Breast epithelium (tissue), 4 donors: Measurements from ENCODE around the gene RHOT2. TPM values are rescaled to one million over a fixed set of nuclear protein-coding genes. Genes with fewer than 3 reads are reported as not detected.

Experiments used
- DNase-seq, 2 donors: peaks; one replicate each; pipeline ENCODE4 v3.0.0-alpha.2; 2019; ENCODE audit warnings: low spot score in 2 of 2
- H3K27ac ChIP-seq, 2 donors: fragments of 200-600 bp; sonication (generic) in 1 of 2; one replicate each; pipeline ENCODE4 v1.5.1; 2016 to 2019; ENCODE audit warnings: mild to moderate bottlenecking in 1 of 2
- H3K27me3 ChIP-seq, 2 donors: fragments of 200-600 bp; sonication (generic) in 1 of 2; one replicate each; pipeline versions ENCODE4 v1.5.1 to v1.6.0; 2017 to 2019; ENCODE audit warnings: control low read depth in 1 of 2, mild to moderate bottlenecking in 1 of 2
- H3K36me3 ChIP-seq: fragments of 200-600 bp; one replicate; pipeline ENCODE4 v1.5.1; 2019
- H3K4me1 ChIP-seq, 2 donors: fragments of 200-600 bp; sonication (generic); one replicate each; pipeline ENCODE4 v1.5.1; 2016 to 2019; ENCODE audit warnings: control low read depth in 1 of 2
- H3K4me3 ChIP-seq, 3 donors: fragments of 200-600 bp; sonication (generic); 1 replicate in 2 of 3; 2 replicates in 1 of 3; pipeline ENCODE4 v1.5.1; 2016 to 2019; ENCODE audit warnings: mild to moderate bottlenecking in 3 of 3, moderate library complexity in 2 of 3
- H3K9me3 ChIP-seq, 2 donors: fragments of 200-600 bp; sonication (generic) in 1 of 2; one replicate each; pipeline ENCODE4 v1.5.1; 2016 to 2019; ENCODE audit warnings: control low read depth in 1 of 2
- POLR2A ChIP-seq: fragments of 450-650 bp; IDR thresholded peaks from one replicate; pipeline ENCODE4 v1.6.1; 2016; ENCODE audit warnings: antibody characterized with exemption, mild to moderate bottlenecking, moderate library complexity
- POLR2AphosphoS5 ChIP-seq, 3 donors: sonication (generic); formaldehyde crosslinking; IDR thresholded peaks; one replicate each; pipeline ENCODE4 v1.6.1; 2017; ENCODE audit warnings: antibody characterized with exemption in 3 of 3
- intact Hi-C: fragments of 100-400 bp; cut with DNase I; formaldehyde crosslinking; loops from one replicate; pipeline ENCODE4 v1.15.1; 2023; ENCODE audit warnings: low total_unique reads
- total RNA-seq, 3 donors: library from RNA; depleted of rRNA; stranded (reverse); fragments of >200 nt; gene quantifications; one replicate each; pipeline ENCODE4 v1.1.0, GENCODE V29; 2016
- TF ChIP-seq, protein P1 (sequence below), 3 donors: fragments of 450-650 bp; IDR thresholded peaks; one replicate each; pipeline ENCODE4 v1.5.1; 2016 to 2017; ENCODE audit warnings: antibody characterized with exemption in 3 of 3, mild to moderate bottlenecking in 3 of 3, moderate library complexity in 3 of 3

The RHOT2 gene
- total RNA-seq, 3 donors from 2014 or later: 39.4 to 90.8 (median 66.9) TPM

DNA sequence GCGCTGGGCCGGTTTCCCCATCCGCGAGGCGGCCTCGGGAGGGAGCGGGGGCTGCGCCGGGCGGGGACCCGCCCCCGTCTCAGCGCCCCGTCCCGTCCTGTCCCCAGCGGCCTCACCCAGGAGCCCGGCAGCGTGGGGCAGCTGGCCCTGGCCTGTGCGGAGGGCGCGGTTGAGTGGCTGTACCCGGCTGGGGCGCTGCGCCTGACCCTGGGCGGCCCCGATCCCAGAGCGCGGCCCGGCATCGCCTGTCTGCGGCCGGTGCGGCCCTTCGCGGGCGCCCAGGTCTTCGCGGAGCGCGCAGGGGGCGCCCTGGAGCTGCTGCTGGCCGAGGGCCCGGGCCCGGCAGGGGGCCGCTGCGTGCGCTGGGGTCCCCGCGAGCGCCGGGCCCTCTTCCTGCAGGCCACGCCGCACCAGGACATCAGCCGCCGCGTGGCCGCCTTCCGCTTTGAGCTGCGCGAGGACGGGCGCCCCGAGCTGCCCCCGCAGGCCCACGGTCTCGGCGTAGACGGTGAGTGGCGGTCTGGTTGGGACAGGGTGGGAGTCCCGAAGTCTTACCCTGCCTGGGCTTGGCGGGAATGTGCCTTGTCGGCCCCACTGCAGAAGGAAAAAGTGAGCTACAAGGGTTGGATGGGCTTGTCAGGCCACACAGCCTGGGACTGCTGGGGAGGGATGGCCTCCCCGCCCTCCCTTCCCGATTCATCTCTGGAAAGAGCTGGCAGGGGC, 47.7 kb downstream of the RHOT2 start:
- TF ChIP-seq, protein P1, sequence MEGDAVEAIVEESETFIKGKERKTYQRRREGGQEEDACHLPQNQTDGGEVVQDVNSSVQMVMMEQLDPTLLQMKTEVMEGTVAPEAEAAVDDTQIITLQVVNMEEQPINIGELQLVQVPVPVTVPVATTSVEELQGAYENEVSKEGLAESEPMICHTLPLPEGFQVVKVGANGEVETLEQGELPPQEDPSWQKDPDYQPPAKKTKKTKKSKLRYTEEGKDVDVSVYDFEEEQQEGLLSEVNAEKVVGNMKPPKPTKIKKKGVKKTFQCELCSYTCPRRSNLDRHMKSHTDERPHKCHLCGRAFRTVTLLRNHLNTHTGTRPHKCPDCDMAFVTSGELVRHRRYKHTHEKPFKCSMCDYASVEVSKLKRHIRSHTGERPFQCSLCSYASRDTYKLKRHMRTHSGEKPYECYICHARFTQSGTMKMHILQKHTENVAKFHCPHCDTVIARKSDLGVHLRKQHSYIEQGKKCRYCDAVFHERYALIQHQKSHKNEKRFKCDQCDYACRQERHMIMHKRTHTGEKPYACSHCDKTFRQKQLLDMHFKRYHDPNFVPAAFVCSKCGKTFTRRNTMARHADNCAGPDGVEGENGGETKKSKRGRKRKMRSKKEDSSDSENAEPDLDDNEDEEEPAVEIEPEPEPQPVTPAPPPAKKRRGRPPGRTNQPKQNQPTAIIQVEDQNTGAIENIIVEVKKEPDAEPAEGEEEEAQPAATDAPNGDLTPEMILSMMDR (IDR thresholded peaks at IDR 0.05): no peak
- no peak for TF ChIP-seq POLR2AphosphoS5 (IDR thresholded peaks at IDR 0.05)
- TF ChIP-seq POLR2A: no peak
- no peak for DNase-seq
- no peak overlapping the region for H3K27ac ChIP-seq
- H3K9me3 ChIP-seq: no peaks in the 10 kb centered on the region
- intact Hi-C loops: loop anchor here (2.0 kb wide), 1 partner anchor 69 kb away; no protein-coding TSS in a partner anchor
- peaks cover 8 to 17% of the 10 kb centered on the region in 2 donors for H3K4me1 ChIP-seq
- peak overlapping the region; percentile 65 to 96 (median 72) for H3K4me3 ChIP-seq
- no peaks in the 10 kb centered on the region for H3K36me3 ChIP-seq
- peaks cover 6 to 15% of the 10 kb centered on the region in 2 donors for H3K27me3 ChIP-seq

DNA sequence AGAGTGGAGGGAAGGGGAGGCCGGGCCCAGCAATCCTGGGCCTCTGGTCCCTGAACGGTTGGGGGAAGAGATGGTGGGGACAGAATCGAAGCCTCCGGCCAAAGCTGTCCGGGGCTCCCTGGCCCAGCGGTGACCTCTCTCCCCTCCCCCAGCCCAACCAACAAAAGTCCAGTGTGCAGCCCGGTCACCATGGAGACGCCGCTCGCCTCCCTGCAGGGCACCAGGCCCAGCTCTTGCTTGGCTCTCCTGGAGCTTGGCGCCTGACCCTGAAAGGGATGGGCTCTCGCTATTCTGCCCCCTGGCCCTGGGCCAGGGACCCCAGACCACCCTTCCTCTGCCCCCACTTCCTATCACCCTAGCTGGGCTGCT, 48.3 kb downstream of the RHOT2 start:
- peaks cover 8 to 17% of the 10 kb centered on the region in 2 donors for H3K4me1 ChIP-seq
- peaks cover 3 to 9% of the 10 kb centered on the region in 2 donors for H3K27me3 ChIP-seq
- no peaks in the 10 kb centered on the region for H3K9me3 ChIP-seq
- TF ChIP-seq POLR2A (no peak), POLR2AphosphoS5 (IDR thresholded peaks at IDR 0.05) (no peak)
- TF ChIP-seq, protein P1 (IDR thresholded peaks at IDR 0.05): no peak
- DNase-seq: peak in 1 of 2 donors; percentile 74
- H3K36me3 ChIP-seq: no peaks in the 10 kb centered on the region
- H3K4me3 ChIP-seq: peak overlapping the region in 2 of 3 donors; percentile 72 to 96
- intact Hi-C loops: loop anchor here (2.0 kb wide), 1 partner anchor 69 kb away; no protein-coding TSS in a partner anchor
- no peak overlapping the region for H3K27ac ChIP-seq

DNA sequence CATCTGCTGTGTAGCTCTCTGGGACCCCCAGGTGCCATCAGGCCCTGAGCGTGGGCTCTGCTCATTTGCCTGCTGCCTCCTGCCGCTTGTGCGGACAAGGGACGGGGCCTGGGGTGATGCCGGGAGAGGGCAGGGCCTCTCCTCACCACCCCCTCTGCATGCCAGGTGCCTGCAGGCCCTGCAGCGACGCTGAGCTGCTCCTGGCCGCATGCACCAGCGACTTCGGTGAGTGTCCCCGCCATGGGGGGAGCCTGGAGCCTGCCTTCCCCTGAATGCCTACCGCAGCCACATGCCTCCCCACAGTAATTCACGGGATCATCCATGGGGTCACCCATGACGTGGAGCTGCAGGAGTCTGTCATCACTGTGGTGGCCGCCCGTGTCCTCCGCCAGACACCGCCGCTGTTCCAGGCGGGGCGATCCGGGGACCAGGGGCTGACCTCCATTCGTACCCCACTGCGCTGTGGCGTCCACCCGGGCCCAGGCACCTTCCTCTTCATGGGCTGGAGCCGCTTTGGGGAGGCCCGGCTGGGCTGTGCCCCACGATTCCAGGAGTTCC, 48.9 kb downstream of the RHOT2 start:
- no peak for TF ChIP-seq POLR2AphosphoS5 (IDR thresholded peaks at IDR 0.05)
- TF ChIP-seq POLR2A: no peak
- TF ChIP-seq, protein P1 (IDR thresholded peaks at IDR 0.05): no peak
- intact Hi-C loops: loop anchor here (2.0 kb wide), 1 partner anchor 68 kb away; no protein-coding TSS in a partner anchor
- DNase-seq: no peak
- H3K27me3 ChIP-seq: peaks cover 0 to 3% of the 10 kb centered on the region in 2 donors
- no peaks in the 10 kb centered on the region for H3K36me3 ChIP-seq
- H3K4me3 ChIP-seq: peak overlapping the region in 1 of 3 donors; percentile 96
- no peak overlapping the region for H3K27ac ChIP-seq
- peaks cover 14 to 22% of the 10 kb centered on the region in 2 donors for H3K4me1 ChIP-seq
- H3K9me3 ChIP-seq: no peaks in the 10 kb centered on the region

DNA sequence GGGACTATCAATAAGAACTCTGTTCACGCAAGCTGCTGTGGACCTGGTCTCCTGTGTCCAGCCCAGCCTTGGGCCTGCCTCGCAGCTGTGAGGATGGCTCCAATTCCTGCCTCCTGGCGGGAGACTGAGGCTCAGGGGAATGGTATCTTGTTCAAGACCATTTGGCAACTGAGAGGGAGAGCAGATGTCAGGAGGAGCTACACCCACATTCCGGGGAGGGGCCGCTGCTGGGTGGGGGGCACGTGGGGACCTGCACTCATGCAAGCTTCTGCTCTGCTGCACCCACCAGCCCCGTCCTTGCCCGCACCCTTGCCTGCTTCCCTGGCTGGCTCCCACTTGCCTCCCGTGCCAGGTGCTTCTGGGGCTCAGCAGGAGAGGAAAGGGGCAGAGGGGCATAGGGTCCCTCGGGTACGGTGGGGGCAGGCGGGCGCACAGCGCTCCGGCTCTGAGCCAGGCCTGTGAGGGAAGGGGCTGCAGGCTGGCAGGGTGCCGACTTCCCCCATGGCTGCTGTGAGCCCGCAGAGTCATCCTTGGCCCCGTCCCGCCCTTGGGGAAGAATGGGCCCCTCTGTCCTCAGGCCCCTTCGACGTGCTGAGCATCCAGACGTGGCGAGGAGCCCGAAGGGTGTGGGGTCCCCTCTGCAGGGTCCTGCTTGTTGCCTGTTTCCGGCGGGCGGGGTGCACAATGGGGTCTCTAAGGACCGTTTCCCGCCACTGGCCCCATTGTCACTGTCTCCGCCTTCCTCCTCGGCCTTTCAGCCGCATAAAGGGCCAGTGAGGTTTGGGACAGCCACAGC, 49.7 kb downstream of the RHOT2 start:
- no peak overlapping the region for H3K4me3 ChIP-seq

More for the DNA sequence above, 49.7 kb downstream of the RHOT2 start:
- TF ChIP-seq POLR2AphosphoS5 (IDR thresholded peaks at IDR 0.05) (no peak), POLR2A (no peak)
- TF ChIP-seq, protein P1 (IDR thresholded peaks at IDR 0.05): no peak
- Histone ChIP-seq H3K9me3 (no peaks in the 10 kb centered on the region), H3K4me1 (peaks cover 14 to 24% of the 10 kb centered on the region in 2 donors), H3K27me3 (no peaks in the 10 kb centered on the region), H3K36me3 (no peaks in the 10 kb centered on the region), H3K27ac (no peak overlapping the region)
- intact Hi-C loops: loop anchor here (2.0 kb wide), 1 partner anchor 67 kb away; no protein-coding TSS in a partner anchor
- no peak for DNase-seq
